ENCODE measurements around the gene DNMBP. TPM values are rescaled to one million over a fixed set of nuclear protein-coding genes. Genes with fewer than 3 reads are reported as not detected.
"Not testable (repeated sequence)": the region's sequence is repeated elsewhere in the genome, so short reads cannot be mapped to it uniquely, and the experiment has no call there.

Gene DNMBP
- total RNA-seq, 1 donor from 2014 or later: 47.5 TPM

DNA sequence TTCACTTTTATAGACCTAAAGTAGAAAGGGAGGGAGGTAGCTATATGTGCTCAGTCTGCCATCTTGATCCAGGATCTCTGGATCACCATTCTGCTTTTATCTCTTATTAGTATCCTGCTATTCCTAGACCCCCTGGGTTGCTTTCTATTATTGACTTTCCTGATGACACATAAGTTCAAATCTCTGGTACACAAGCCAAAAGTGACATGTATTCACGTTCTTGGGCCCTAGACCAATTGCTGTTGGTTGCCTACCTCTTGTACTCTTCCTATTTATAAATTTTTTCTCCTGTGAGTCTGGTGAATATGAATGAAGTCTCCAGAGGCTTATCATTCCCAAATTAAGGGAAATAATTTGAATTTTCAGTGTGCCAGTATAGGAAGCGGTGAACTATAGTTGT is 56.9 kb downstream of the DNMBP start:
- Mint-ChIP-seq H3K27me3 (no peaks in the 10 kb centered on the region), H3K9me3 (ENCODE audit: low read depth) (peaks cover 34% of the 10 kb centered on the region), H3K27ac (no peak overlapping the region), H3K4me3 (ENCODE audit: low read depth) (no peak overlapping the region), H3K36me3 (ENCODE audit: insufficient read depth) (peaks cover 47% of the 10 kb centered on the region), H3K4me1 (ENCODE audit: low read depth) (no peaks in the 10 kb centered on the region)
- TF ChIP-seq, protein P1, sequence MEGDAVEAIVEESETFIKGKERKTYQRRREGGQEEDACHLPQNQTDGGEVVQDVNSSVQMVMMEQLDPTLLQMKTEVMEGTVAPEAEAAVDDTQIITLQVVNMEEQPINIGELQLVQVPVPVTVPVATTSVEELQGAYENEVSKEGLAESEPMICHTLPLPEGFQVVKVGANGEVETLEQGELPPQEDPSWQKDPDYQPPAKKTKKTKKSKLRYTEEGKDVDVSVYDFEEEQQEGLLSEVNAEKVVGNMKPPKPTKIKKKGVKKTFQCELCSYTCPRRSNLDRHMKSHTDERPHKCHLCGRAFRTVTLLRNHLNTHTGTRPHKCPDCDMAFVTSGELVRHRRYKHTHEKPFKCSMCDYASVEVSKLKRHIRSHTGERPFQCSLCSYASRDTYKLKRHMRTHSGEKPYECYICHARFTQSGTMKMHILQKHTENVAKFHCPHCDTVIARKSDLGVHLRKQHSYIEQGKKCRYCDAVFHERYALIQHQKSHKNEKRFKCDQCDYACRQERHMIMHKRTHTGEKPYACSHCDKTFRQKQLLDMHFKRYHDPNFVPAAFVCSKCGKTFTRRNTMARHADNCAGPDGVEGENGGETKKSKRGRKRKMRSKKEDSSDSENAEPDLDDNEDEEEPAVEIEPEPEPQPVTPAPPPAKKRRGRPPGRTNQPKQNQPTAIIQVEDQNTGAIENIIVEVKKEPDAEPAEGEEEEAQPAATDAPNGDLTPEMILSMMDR (IDR thresholded peaks at IDR 0.05; ENCODE audit: unreplicated experiment): no peak
- no peak for DNase-seq (ENCODE audit: low spot score, unreplicated experiment)

DNA sequence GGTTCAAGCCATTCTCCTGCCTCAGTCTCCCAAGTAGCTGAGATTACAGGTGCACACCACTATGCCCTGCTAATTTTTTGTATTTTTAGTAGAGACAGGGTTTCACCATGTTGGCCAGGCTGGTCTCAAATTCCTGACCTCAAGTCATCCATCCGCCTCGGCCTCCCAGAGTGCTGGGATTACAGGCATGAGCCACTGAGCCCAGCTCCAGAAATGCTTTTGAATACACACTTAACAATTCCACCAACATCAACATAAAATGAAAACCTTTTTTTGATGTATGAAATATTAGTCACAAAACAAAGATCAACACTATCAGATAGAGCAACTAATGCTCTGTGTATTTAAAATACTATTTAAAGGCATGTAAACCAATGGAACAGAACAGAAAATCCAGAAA is 63.7 kb downstream of the DNMBP start:
- not testable (repeated sequence) for H3K27me3 Mint-ChIP-seq; H3K4me1 Mint-ChIP-seq (ENCODE audit: low read depth); DNase-seq (ENCODE audit: low spot score, unreplicated experiment); H3K9me3 Mint-ChIP-seq (ENCODE audit: low read depth); H3K4me3 Mint-ChIP-seq (ENCODE audit: low read depth)
- Mint-ChIP-seq H3K36me3 (ENCODE audit: insufficient read depth) (peaks cover 18% of the 10 kb centered on the region), H3K27ac (peak overlapping the region; percentile 68)

DNA sequence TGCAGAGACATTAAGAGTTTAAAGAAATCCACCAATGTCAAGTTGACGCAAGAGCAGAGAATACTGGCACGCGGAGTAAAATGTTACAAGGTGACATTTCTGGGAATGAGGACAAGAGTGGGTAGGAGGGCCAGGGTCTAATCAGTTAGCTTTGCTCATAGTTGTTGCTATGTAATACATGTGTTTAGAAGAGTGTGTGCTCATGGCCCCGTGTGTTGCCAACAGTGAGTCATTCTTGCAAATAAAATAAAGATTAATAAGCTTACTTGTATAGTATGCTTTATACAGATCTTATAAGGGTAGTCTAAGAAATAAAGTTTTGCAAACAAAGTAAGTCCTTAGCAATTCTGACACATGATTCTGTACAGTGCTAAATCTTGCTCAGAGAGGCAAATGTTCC is 64.5 kb downstream of the DNMBP start:
- no peak for DNase-seq (ENCODE audit: low spot score, unreplicated experiment)
- Mint-ChIP-seq H3K36me3 (ENCODE audit: insufficient read depth) (peaks cover 16% of the 10 kb centered on the region), H3K27ac (no peak overlapping the region), H3K4me1 (ENCODE audit: low read depth) (peaks cover 9% of the 10 kb centered on the region), H3K9me3 (ENCODE audit: low read depth) (peaks cover 9% of the 10 kb centered on the region), H3K4me3 (ENCODE audit: low read depth) (no peak overlapping the region), H3K27me3 (no peaks in the 10 kb centered on the region)
- TF ChIP-seq, protein P1 (IDR thresholded peaks at IDR 0.05; ENCODE audit: unreplicated experiment): no peak

DNA sequence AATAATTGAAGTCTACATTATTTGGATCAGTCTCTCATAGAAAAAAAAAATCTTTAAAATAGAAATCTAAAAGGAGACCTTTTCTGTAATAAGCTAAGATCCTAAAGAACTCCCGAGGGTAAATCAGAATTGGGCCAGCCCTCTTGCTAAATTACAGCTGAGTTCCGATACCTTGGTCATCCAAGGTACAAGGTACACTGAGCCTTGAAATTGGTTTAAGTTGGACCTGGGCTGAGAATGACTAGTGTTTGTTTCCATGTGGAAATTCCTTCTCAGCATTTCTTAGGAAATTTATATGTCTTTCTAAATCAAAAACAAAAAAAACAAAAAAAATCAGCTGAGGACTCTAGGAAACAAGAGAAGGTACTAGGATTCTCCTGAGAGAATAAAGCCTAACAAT is 64.9 kb downstream of the DNMBP start:
- DNase-seq (ENCODE audit: low spot score, unreplicated experiment): no peak
- H3K36me3 Mint-ChIP-seq (ENCODE audit: insufficient read depth): peaks cover 12% of the 10 kb centered on the region
- no peaks in the 10 kb centered on the region for H3K27me3 Mint-ChIP-seq
- no peak overlapping the region for H3K4me3 Mint-ChIP-seq (ENCODE audit: low read depth)
- TF ChIP-seq, protein P1 (IDR thresholded peaks at IDR 0.05; ENCODE audit: unreplicated experiment): no peak
- H3K9me3 Mint-ChIP-seq (ENCODE audit: low read depth): peaks cover 5% of the 10 kb centered on the region
- H3K4me1 Mint-ChIP-seq (ENCODE audit: low read depth): peaks cover 9% of the 10 kb centered on the region
- no peak overlapping the region for H3K27ac Mint-ChIP-seq

DNA sequence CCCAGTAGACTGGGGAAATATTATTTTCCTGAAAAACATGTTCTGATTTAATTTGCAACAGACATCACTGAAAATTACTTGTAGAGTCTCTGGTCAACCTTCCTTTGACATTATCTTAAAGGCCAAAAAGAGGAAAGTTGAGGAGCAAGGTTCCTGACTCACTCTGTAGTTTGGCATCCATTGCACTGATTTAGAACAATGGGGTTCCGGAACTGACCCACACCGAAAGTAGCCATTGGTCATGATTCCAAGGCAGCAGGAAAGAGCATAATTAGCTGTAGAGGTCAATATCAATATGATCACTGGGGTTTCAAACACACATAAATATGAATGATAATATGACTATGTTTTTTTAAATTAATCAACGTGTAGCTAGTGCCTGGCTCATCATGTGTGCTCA is 65.8 kb downstream of the DNMBP start:
- Mint-ChIP-seq H3K4me1 (ENCODE audit: low read depth) (peaks cover 9% of the 10 kb centered on the region), H3K4me3 (ENCODE audit: low read depth) (no peak overlapping the region), H3K27me3 (no peaks in the 10 kb centered on the region), H3K27ac (no peak overlapping the region), H3K9me3 (ENCODE audit: low read depth) (peaks cover 8% of the 10 kb centered on the region), H3K36me3 (ENCODE audit: insufficient read depth) (peaks cover 11% of the 10 kb centered on the region)
- TF ChIP-seq, protein P1 (IDR thresholded peaks at IDR 0.05; ENCODE audit: unreplicated experiment): no peak
- DNase-seq (ENCODE audit: low spot score, unreplicated experiment): no peak

DNA sequence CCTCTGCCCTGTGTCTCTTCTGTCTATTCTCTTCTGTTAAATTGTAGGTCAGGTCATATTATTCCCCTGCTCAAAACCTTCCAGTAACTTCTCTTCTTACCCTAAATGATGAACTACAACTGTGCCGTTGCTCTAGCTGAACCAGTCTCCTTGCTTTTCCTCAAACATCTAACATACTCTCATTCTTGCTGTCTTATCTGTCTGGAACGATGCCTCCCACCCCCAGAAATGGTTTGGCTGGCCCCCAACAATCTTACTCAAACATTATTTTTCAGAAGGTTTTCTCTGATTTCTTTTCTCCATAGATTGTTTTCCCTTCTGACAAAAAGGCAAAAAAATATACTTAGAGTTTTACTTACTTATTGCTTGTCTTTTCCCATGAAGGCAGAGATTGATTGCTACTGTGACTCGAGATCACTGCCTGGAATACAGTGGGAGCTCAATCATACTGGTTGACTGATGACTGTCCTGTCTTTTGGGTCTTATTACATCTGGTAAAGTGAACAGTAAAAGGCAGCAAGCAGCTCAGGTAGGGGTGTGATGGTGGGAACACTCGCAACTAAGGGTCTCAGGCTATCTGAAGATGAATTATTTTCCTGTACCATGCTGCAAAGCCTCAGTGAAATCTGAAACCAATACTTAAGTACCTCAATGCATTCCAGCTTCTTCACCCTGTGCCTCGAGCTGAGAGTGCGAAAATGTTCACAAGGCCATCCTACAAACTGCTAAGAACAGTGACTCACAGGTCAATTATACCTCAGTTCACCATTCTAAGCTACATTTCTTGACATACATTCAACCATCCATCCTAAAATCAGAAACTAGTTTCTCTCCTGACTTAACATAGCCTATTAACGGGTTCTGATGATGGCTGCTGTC is 67.6 kb downstream of the DNMBP start:
- TF ChIP-seq, protein P1 (IDR thresholded peaks at IDR 0.05; ENCODE audit: unreplicated experiment): no peak
- peak overlapping the region; percentile 2 for H3K27ac Mint-ChIP-seq
- H3K36me3 Mint-ChIP-seq (ENCODE audit: insufficient read depth): peaks cover 9% of the 10 kb centered on the region
- DNase-seq (ENCODE audit: low spot score, unreplicated experiment): no peak
- H3K4me1 Mint-ChIP-seq (ENCODE audit: low read depth): peaks cover 9% of the 10 kb centered on the region
- no peaks in the 10 kb centered on the region for H3K27me3 Mint-ChIP-seq
- peaks cover 8% of the 10 kb centered on the region for H3K9me3 Mint-ChIP-seq (ENCODE audit: low read depth)
- no peak overlapping the region for H3K4me3 Mint-ChIP-seq (ENCODE audit: low read depth)

Measured in progenitor cell of endocrine pancreas (in vitro differentiated cells).